NCI-H1436 treated with DMSO at 0.1 percent for 48 hours (cell line): Measurements from ENCODE around the gene LRRC71.

Source experiments
- DNase-seq: peaks from one replicate; lab custom pipeline; 2025; lab: John Stamatoyannopoulos, UW

LRRC71 gene

GRCh38 chr1:156947127-156947526 lies 26.7 kb downstream of the LRRC71 start:
- no peak for DNase-seq

DNA sequence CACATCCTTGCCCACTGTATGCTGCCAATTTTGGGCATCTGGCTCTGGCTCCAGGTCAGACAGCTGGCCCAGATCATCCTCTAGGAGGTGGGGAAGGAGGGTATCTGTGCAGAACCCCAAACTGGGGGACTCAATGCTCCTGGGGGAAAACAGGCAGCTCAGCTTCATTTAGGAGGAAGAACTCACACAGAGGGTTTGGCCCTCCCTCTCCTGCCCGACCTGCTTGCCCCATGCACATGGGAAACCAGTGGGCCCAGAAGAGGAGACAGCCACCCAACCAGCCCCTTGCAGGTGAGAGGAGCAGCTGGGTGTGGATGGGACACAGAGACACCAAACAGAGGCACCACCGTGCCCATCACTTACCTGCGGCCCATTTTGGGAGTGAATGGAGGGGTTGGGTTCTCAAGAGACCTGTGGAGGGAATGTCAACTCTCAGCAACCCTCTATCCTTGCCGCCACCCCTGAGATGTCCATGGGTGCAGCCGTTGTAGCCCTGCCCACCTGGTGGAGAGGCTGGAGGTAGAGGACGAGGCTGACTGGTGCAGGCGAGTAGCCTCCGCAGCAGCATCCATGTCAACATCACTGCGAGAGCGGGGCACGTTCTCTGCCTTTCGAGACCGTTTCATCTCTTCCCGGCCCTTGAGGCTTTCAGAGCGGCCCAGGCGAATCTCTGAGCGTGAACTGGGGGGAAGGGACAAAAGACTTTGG lies 27.5 kb downstream of the LRRC71 start:
- no peak for DNase-seq

DNA sequence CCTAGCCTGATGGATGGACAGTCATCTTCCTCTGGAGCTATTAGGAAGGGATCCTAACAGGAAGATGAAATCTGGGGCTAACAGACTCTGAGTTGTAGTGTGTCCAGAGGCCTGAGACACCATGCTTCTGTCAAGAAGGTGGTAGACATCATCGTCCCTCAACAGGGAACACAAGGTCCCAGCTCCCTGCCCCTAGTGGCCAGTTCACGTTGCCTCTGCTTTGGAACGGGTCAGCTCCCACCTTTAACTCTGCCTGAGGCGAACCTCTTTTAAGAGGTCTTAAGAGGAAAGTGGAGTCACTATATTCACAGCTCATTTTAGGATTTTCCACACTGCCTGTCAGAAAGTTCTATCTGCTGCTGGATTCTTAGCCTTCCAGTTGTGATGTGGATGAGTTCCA lies 28.3 kb downstream of the LRRC71 start:
- no peak for DNase-seq

DNA sequence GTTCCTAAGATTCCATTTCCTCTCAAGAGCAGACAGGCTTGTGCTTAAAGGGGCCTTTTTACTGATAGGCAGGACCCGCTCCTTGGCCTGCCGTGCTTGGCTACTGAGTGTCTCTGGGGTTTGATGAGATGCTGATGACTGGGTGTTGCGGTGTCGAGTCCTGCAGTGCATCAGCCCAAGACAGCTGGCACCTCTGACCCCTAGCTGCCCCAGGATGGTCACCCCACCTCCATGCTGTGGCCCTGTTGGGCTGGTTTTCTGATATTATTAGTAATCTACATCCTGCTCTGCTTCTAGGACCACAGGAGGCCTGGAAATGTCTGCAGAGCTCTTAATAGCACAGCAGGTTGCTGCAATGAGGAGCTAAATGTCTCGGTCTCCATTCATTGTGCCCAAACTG lies 28.7 kb downstream of the LRRC71 start:
- no peak for DNase-seq

GRCh38 chr1:156951371-156951770 lies 30.9 kb downstream of the LRRC71 start:
- DNase-seq = no peak

- DNase-seq = no peak
Measured at GRCh38 chr1:156953571-156953970, 33.1 kb downstream of the LRRC71 start.

DNA sequence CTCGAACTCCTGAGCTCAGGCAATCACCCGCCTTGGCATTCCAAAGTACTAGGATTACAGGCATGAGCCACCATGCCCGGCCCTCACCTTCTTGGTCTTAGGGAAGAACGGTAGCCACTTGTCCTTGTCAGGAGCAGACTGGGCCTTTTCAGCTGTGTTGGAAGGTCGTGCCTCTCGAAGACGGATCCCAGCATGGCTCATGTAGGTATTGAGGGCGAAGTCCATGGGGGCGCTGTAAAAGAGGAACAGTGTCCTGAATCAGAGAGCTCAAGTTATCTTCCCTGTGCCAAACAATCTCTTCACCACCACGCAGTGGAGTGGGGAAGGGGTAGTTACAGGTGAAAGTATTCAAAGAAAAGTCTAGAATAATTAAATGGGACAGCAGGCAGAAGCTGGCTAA lies 35.9 kb downstream of the LRRC71 start:
- DNase-seq = no peak

GRCh38 chr1:156957634-156958033 lies 37.2 kb downstream of the LRRC71 start:
- DNase-seq = no peak

GRCh38 chr1:156958247-156958714 lies 37.8 kb downstream of the LRRC71 start:
- no peak for DNase-seq

DNA sequence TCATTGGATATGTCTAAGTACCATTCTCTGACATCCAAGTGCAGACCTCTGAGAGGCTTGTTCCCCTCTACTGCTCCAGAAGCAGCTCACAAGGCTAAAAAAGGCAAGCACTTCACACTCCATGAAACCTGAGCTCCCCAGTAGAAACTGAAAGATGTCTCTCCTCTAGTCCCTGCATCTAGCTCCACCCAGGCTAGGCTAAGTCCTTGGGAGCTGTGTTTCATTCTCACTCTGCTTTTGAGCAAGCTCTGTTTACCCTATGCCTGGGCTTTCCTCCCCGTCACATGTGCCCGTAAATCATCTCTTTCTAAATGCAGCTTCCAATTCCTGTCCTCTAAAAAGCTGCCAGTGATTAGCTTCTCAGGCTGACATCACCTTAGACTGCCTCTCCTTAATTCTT lies 39.0 kb downstream of the LRRC71 start:
- peak; percentile 11 for DNase-seq

GRCh38 chr1:156959925-156960324 lies 39.5 kb downstream of the LRRC71 start:
- DNase-seq = no peak

DNA sequence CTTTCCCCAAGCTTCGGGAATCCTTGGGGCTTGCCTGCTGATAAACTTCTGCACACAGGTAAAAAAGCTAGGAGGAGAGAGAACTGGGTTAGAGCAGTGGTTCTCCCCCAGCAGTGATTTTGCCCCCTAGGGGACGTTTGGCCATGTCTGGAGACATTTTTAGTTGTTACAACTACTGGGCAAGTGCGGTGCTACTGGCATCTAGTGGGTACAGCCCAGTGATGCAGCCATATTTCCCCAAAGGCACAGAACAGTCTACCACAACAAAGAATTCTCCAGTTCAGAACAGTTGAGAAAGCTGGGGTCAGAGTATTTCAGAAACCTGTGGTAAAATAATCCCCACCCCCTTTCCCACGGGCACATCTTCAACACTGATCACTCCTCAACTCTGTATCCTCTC lies 41.3 kb downstream of the LRRC71 start:
- DNase-seq = no peak

GRCh38 chr1:156963621-156964020 lies 43.2 kb downstream of the LRRC71 start:
- DNase-seq = no peak

DNA sequence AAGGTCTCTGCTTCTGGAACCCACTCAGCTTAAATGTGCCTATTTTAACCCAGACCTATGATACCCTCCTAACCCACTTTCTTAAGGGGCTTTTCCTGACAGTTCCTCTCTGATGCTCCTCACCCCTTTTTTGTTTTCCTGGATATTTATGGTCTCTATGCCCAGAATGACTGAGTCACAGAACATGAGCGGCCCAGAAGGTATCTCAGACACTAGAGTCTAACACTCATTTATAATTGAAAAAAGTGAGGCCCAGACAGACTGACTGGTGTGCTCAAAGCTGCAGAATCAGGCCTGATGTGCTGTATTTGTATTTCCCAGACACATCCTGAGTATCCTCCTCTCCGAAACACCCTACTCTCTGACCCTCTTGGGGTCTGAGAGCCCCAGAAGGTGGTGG lies 44.0 kb downstream of the LRRC71 start:
- no peak for DNase-seq

DNA sequence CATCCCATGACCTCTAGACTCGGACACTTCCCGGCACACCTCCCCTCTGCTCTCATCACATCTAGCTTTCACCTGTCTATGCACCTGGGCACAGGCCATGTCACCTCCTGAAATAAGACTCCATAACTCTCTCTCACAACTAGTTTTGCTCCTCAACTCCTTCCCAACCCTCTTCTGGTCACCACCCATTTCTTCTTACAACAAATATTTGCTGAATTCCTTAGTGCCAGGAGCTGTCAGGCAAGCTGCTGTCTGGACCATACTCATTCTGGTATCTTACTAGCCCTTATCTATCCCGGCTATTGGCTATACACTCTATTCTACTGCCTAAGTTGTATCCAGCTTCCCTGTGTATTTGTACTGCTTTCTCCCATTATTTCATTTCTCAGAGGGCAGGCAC lies 49.1 kb downstream of the LRRC71 start:
- DNase-seq = no peak

DNA sequence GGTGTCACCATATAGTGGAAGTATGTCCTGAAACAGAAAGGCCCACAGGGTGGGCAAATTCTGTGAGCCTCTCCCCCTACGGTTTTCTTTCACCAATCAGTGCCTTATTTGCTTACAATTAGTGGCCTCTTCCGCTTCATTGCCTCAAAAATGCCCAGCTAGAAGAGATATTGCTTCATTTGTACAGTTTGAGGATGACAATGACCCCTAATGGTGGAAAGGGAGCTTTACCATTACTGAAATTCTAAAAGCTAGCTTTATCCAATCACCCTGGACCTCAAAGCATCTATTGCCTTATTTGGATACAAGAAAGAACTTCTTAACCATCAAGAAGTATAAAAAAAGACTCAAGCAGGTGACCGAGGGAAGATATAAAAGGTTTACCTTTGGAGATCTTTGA lies 49.6 kb downstream of the LRRC71 start:
- no peak for DNase-seq

DNA sequence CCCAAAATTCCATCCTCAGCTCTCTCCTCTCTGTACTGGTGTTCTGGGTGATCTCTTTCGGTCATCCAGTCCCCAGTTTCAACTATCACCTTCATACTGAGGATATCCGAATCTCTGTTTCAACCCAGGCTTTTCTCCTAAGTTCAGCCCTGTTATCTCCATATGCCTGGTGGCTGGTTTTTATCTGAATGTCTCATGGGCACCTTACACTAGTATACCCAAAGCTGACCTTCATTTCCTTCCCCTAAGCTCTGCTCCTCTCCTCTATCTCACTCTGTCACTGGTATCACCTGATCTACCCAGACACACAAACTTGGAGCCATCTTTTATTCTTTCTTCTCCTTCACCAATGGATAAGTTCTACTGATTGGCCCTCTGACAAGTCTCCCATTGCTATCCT lies 53.0 kb downstream of the LRRC71 start:
- no peak for DNase-seq

- no peak for DNase-seq
Measured at GRCh38 chr1:156975084-156975483, 54.7 kb downstream of the LRRC71 start.

DNA sequence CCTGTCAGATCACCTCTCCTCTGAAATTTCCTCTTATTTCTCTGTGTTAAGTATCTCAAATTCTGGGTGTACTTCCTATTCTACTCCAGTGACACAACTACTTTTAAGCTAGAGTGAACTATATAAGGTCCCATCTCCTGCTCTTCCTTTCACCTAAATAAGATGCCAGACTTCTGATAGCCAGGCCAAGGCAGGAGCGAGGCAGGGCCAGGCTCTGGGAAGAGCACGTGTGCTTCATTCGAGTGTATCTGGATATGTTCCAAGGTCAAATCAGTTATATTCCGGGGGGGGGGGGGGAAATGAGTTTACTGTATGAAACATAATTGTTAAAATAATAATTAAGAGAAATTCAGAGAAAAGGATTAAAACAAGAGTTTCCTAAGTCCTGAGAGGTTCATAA lies 60.1 kb downstream of the LRRC71 start:
- DNase-seq = no peak
